ENCODE measurements around the gene PCED1B.
"Not testable (repeated sequence)": the region's sequence is repeated elsewhere in the genome, so short reads cannot be mapped to it uniquely, and the experiment has no call there.

Gene PCED1B

DNA sequence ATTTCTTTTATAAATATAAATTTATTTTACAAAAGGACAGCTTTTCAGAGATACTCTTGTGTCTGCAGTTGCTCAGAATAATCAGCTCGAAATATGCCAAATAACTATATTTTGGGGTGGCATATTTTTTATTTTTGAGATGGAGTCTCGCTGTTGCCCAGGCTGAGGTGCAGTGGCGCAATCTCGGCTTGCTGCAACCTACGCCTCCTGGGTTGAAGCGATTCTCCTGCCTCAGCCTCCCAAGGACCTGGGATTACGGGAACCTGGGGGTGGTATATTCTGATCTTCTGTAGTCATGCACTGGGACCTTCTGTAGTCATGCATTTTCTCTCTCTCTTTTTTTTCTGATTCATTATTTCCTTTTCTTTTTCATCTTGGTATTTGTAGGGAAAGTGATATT lies 135.3 kb downstream of the PCED1B start:
- 97% methylated on average over 7 of the region's 7 CpGs for WGBS, 2 experiments
- Histone ChIP-seq H3K4me1 (ENCODE audit: control insufficient read depth, insufficient read depth, low read length) (no peaks in the 10 kb centered on the region), H3K36me3 (ENCODE audit: control insufficient read depth, insufficient read depth, low read length) (no peaks in the 10 kb centered on the region), H3K27ac (ENCODE audit: insufficient read depth, low read depth, low read length, poor library complexity, severe bottlenecking) (no peak overlapping the region), H3K27me3 (ENCODE audit: control insufficient read depth, insufficient read depth, low read length, poor library complexity, severe bottlenecking) (no peaks in the 10 kb centered on the region), H3K9me3 (ENCODE audit: control insufficient read depth, low read length) (no peaks in the 10 kb centered on the region), H3K4me3 (ENCODE audit: insufficient read depth, low read depth, low read length) (no peak overlapping the region)

- Histone ChIP-seq H3K36me3 (ENCODE audit: control insufficient read depth, insufficient read depth, low read length) (no peaks in the 10 kb centered on the region), H3K4me3 (ENCODE audit: insufficient read depth, low read depth, low read length) (no peak overlapping the region), H3K27ac (ENCODE audit: insufficient read depth, low read depth, low read length, poor library complexity, severe bottlenecking) (no peak overlapping the region), H3K27me3 (ENCODE audit: control insufficient read depth, insufficient read depth, low read length, poor library complexity, severe bottlenecking) (no peaks in the 10 kb centered on the region), H3K4me1 (ENCODE audit: control insufficient read depth, insufficient read depth, low read length) (no peaks in the 10 kb centered on the region), H3K9me3 (ENCODE audit: control insufficient read depth, low read length) (no peaks in the 10 kb centered on the region)
- WGBS, 2 experiments = 87 to 94% methylated on average over 8 of the region's 8 CpGs
Observed at GRCh38 chr12:47216150-47216677, 136.8 kb downstream of the PCED1B start.

GRCh38 chr12:47217595-47217869 lies 138.1 kb downstream of the PCED1B start:
- not testable (repeated sequence) for H3K27ac ChIP-seq (ENCODE audit: insufficient read depth, low read depth, low read length, poor library complexity, severe bottlenecking); H3K4me3 ChIP-seq (ENCODE audit: insufficient read depth, low read depth, low read length); H3K27me3 ChIP-seq (ENCODE audit: control insufficient read depth, insufficient read depth, low read length, poor library complexity, severe bottlenecking); H3K36me3 ChIP-seq (ENCODE audit: control insufficient read depth, insufficient read depth, low read length); H3K4me1 ChIP-seq (ENCODE audit: control insufficient read depth, insufficient read depth, low read length); H3K9me3 ChIP-seq (ENCODE audit: control insufficient read depth, low read length)
- WGBS, 2 experiments = 85 to 92% methylated on average over 8 of the region's 8 CpGs

- Histone ChIP-seq H3K27ac (ENCODE audit: insufficient read depth, low read depth, low read length, poor library complexity, severe bottlenecking) (no peak overlapping the region), H3K27me3 (ENCODE audit: control insufficient read depth, insufficient read depth, low read length, poor library complexity, severe bottlenecking) (no peaks in the 10 kb centered on the region), H3K9me3 (ENCODE audit: control insufficient read depth, low read length) (no peaks in the 10 kb centered on the region), H3K36me3 (ENCODE audit: control insufficient read depth, insufficient read depth, low read length) (no peaks in the 10 kb centered on the region), H3K4me3 (ENCODE audit: insufficient read depth, low read depth, low read length) (no peak overlapping the region), H3K4me1 (ENCODE audit: control insufficient read depth, insufficient read depth, low read length) (peaks cover 9% of the 10 kb centered on the region)
- WGBS, 2 experiments = 89 to 93% methylated on average over 8 of the region's 8 CpGs
Observed at GRCh38 chr12:47218191-47218654, 138.8 kb downstream of the PCED1B start.

DNA sequence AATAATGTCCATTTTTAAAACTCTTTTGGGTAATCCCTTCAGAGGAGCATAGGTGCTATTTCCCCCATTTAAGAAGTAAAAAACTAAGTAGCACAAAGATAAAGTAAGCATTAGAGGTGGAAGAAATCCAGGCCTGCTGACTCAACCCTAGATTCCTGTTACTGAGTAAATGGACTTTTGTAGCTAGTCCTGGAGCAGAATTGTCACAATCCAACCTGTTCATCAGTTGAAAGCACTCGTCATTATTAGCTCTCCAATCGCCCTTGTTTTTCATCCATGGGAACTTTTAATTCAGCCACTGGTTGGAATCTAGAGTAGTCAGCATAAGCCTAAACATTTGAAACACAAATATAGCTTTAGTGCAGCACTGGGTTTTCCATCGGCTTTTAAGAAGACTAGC lies 139.8 kb downstream of the PCED1B start:
- Histone ChIP-seq H3K4me3 (ENCODE audit: insufficient read depth, low read depth, low read length) (no peak overlapping the region), H3K36me3 (ENCODE audit: control insufficient read depth, insufficient read depth, low read length) (no peaks in the 10 kb centered on the region), H3K27me3 (ENCODE audit: control insufficient read depth, insufficient read depth, low read length, poor library complexity, severe bottlenecking) (no peaks in the 10 kb centered on the region), H3K4me1 (ENCODE audit: control insufficient read depth, insufficient read depth, low read length) (peaks cover 12% of the 10 kb centered on the region), H3K9me3 (ENCODE audit: control insufficient read depth, low read length) (no peaks in the 10 kb centered on the region), H3K27ac (ENCODE audit: insufficient read depth, low read depth, low read length, poor library complexity, severe bottlenecking) (no peak overlapping the region)
- WGBS, 2 experiments = 90 to 92% methylated on average over 3 of the region's 3 CpGs

GRCh38 chr12:47221256-47222023 lies 142.0 kb downstream of the PCED1B start:
- Histone ChIP-seq H3K4me1 (ENCODE audit: control insufficient read depth, insufficient read depth, low read length) (peaks cover 12% of the 10 kb centered on the region), H3K36me3 (ENCODE audit: control insufficient read depth, insufficient read depth, low read length) (no peaks in the 10 kb centered on the region), H3K9me3 (ENCODE audit: control insufficient read depth, low read length) (no peaks in the 10 kb centered on the region), H3K27me3 (ENCODE audit: control insufficient read depth, insufficient read depth, low read length, poor library complexity, severe bottlenecking) (no peaks in the 10 kb centered on the region), H3K27ac (ENCODE audit: insufficient read depth, low read depth, low read length, poor library complexity, severe bottlenecking) (no peak overlapping the region), H3K4me3 (ENCODE audit: insufficient read depth, low read depth, low read length) (no peak overlapping the region)
- WGBS, 2 experiments = 89 to 92% methylated on average over 2 of the region's 2 CpGs

GRCh38 chr12:47222520-47223030 lies 143.2 kb downstream of the PCED1B start:
- H3K4me3 ChIP-seq (ENCODE audit: insufficient read depth, low read depth, low read length) = no peak overlapping the region
- WGBS, 2 experiments = 34 to 37% methylated on average over 3 of the region's 3 CpGs
- H3K4me1 ChIP-seq (ENCODE audit: control insufficient read depth, insufficient read depth, low read length) = peaks cover 12% of the 10 kb centered on the region
- H3K27ac ChIP-seq (ENCODE audit: insufficient read depth, low read depth, low read length, poor library complexity, severe bottlenecking) = no peak overlapping the region
- H3K9me3 ChIP-seq (ENCODE audit: control insufficient read depth, low read length) = no peaks in the 10 kb centered on the region
- no peaks in the 10 kb centered on the region for H3K27me3 ChIP-seq (ENCODE audit: control insufficient read depth, insufficient read depth, low read length, poor library complexity, severe bottlenecking)
- H3K36me3 ChIP-seq (ENCODE audit: control insufficient read depth, insufficient read depth, low read length) = no peaks in the 10 kb centered on the region

GRCh38 chr12:47223031-47223847 lies 143.8 kb downstream of the PCED1B start:
- WGBS, 2 experiments = 8 to 10% methylated on average over 7 of the region's 7 CpGs
- Histone ChIP-seq H3K9me3 (ENCODE audit: control insufficient read depth, low read length) (no peaks in the 10 kb centered on the region), H3K4me3 (ENCODE audit: insufficient read depth, low read depth, low read length) (no peak overlapping the region), H3K27me3 (ENCODE audit: control insufficient read depth, insufficient read depth, low read length, poor library complexity, severe bottlenecking) (no peaks in the 10 kb centered on the region), H3K27ac (ENCODE audit: insufficient read depth, low read depth, low read length, poor library complexity, severe bottlenecking) (peak overlapping the region; percentile 1), H3K36me3 (ENCODE audit: control insufficient read depth, insufficient read depth, low read length) (no peaks in the 10 kb centered on the region), H3K4me1 (ENCODE audit: control insufficient read depth, insufficient read depth, low read length) (peaks cover 12% of the 10 kb centered on the region)

GRCh38 chr12:47223848-47224213 lies 144.4 kb downstream of the PCED1B start:
- Histone ChIP-seq H3K27me3 (ENCODE audit: control insufficient read depth, insufficient read depth, low read length, poor library complexity, severe bottlenecking) (no peaks in the 10 kb centered on the region), H3K4me3 (ENCODE audit: insufficient read depth, low read depth, low read length) (no peak overlapping the region), H3K27ac (ENCODE audit: insufficient read depth, low read depth, low read length, poor library complexity, severe bottlenecking) (no peak overlapping the region), H3K9me3 (ENCODE audit: control insufficient read depth, low read length) (no peaks in the 10 kb centered on the region), H3K4me1 (ENCODE audit: control insufficient read depth, insufficient read depth, low read length) (peaks cover 12% of the 10 kb centered on the region), H3K36me3 (ENCODE audit: control insufficient read depth, insufficient read depth, low read length) (no peaks in the 10 kb centered on the region)
- WGBS, 2 experiments = 8 to 9% methylated on average over 2 to 4 of the region's 4 CpGs

DNA sequence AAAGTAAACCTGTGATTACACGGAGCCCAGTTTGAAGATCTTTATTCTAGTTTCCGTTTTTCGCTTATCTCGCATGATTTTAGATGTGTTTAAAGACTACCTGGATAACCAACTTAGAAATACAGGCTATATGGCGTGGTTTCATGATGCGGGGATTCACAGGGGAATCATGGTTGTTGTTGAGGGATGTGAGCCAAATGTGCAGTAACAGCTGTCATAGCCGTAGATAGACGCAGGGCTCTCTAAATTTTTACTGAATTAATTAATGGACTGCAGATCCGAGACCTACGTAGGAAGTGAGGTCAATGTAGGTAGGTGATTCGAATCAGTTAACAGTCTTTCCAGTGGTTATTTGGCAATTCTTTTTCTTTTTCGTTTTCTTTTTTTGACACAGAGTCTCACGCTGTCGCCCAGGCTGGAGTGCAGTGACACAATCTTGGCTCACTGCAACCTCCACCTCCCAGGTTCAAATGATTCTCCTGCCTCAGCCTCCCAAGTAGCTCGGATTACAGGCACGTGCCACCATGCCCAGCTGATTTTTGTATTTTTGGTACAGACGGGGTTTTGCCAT lies 145.2 kb downstream of the PCED1B start:
- H3K36me3 ChIP-seq (ENCODE audit: control insufficient read depth, insufficient read depth, low read length) = no peaks in the 10 kb centered on the region
- no peaks in the 10 kb centered on the region for H3K27me3 ChIP-seq (ENCODE audit: control insufficient read depth, insufficient read depth, low read length, poor library complexity, severe bottlenecking)
- H3K27ac ChIP-seq (ENCODE audit: insufficient read depth, low read depth, low read length, poor library complexity, severe bottlenecking) = no peak overlapping the region
- H3K4me3 ChIP-seq (ENCODE audit: insufficient read depth, low read depth, low read length) = no peak overlapping the region
- 85 to 88% methylated on average over 17 of the region's 17 CpGs for WGBS, 2 experiments
- no peaks in the 10 kb centered on the region for H3K9me3 ChIP-seq (ENCODE audit: control insufficient read depth, low read length)
- peaks cover 12% of the 10 kb centered on the region for H3K4me1 ChIP-seq (ENCODE audit: control insufficient read depth, insufficient read depth, low read length)
